Muscle layer of colon (tissue), 2 donors: Measurements from ENCODE around the gene PRPH.
"Not testable (repeated sequence)": the region's sequence is repeated elsewhere in the genome, so short reads cannot be mapped to it uniquely, and the experiment has no call there.

Source experiments
- H3K27ac ChIP-seq: one replicate; pipeline ENCODE4 v1.7.0; 2013; ENCODE audit warnings: low read depth, mild to moderate bottlenecking, low read length, moderate library complexity
- H3K27me3 ChIP-seq, 2 donors: one replicate each; pipeline ENCODE4 v1.7.0; 2013; ENCODE audit warnings: low read length in 2 of 2, mild to moderate bottlenecking in 2 of 2; ENCODE audit not compliant: insufficient read depth in 2 of 2, control insufficient read depth in 1 of 2
- H3K36me3 ChIP-seq: one replicate; pipeline ENCODE4 v1.7.0; 2013; ENCODE audit warnings: mild to moderate bottlenecking, low read length; ENCODE audit not compliant: insufficient read depth
- H3K4me1 ChIP-seq: one replicate; pipeline ENCODE4 v1.7.0; 2013; ENCODE audit warnings: mild to moderate bottlenecking, low read length; ENCODE audit not compliant: insufficient read depth
- H3K4me3 ChIP-seq, 2 donors: one replicate each; pipeline ENCODE4 v1.7.0; 2013; ENCODE audit warnings: low read length in 2 of 2, low read depth in 1 of 2, mild to moderate bottlenecking in 1 of 2, moderate library complexity in 1 of 2
- H3K9ac ChIP-seq: one replicate; pipeline ENCODE4 v1.7.0; 2013; ENCODE audit warnings: low read length
- H3K9me3 ChIP-seq: one replicate; pipeline ENCODE4 v1.7.0; 2013; ENCODE audit warnings: mild to moderate bottlenecking, low read length
- donor health status: abdominal sarcoma.
- donor health status: Adenocarcinoma of cecum.

PRPH gene

DNA sequence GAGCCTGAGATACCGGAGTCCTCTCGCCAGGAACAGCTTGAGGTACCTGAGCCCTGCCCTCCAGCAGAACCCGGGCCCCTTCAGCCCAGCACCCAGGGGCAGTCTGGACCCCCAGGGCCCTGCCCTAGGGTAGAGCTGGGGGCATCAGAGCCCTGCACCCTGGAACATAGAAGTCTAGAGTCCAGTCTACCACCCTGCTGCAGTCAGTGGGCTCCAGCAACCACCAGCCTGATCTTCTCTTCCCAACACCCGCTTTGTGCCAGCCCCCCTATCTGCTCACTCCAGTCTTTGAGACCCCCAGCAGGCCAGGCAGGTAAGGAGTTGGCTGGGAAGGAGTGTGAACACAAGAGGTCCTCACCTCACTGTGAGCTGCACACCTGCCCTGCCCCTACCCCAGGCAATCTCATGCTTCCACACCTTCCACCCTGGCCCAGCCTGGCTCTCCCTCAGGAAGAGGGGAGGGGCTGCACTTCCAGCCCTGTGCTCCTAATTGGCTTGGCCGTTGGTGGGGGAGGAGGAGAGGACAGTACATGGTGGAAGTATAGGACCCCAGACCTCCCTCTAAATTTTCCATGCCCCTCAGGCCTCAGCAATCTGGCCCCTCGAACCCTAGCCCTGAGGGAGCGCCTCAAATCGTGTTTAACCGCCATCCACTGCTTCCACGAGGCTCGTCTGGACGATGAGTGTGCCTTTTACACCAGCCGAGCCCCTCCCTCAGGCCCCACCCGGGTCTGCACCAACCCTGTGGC lies 35.9 kb downstream of the PRPH start:
- Histone ChIP-seq H3K4me3 (no peak overlapping the region), H3K9me3 (no peaks in the 10 kb centered on the region), H3K27me3 (peaks cover 23 to 44% of the 10 kb centered on the region in 2 donors), H3K4me1 (peaks cover 5% of the 10 kb centered on the region), H3K27ac (no peak overlapping the region), H3K36me3 (no peaks in the 10 kb centered on the region), H3K9ac (no peak overlapping the region)

DNA sequence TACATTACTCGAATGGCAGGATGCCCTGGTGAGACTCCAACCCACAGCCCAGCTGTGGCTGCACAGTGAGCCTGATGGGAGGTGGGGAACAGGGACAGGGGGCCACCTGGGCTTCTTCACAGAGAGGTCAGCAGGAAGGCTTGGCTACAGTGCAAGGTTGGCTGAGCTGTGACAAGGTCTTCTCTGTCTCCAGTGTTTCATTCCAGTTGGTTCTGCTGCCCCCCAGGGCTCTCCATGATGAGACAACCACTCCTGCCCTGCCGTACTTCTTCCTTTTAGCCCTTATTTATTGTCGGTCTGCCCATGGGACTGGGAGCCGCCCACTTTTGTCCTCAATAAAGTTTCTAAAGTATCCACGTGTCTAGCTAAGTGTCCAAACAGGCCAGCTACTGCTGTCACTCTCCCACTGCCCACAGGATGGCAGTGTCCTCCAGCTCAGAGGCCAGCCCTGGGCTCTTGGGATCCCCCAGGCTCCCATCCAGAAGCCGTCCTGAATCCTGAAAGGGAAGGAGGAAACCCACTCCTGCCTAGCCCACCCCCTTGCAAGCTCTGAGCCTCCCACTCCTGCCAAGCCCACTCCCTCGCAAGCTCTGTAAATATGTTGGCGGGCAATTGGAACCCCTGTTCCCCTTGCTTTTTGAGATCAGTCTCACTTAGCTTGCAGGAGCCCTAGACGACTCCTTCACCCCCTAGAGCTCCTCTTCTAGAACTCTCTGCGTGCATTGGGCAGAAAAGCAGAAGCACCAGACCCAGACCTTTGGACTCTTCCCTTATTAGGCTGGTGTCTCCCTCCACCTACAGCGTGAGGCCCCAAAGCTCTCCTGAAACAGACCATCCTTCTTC lies 36.7 kb downstream of the PRPH start:
- no peaks in the 10 kb centered on the region for H3K36me3 ChIP-seq
- H3K4me3 ChIP-seq, result no peak overlapping the region
- H3K27me3 ChIP-seq, result peaks cover 31 to 52% of the 10 kb centered on the region in 2 donors
- peaks cover 6% of the 10 kb centered on the region for H3K4me1 ChIP-seq
- H3K27ac ChIP-seq, result no peak overlapping the region
- H3K9ac ChIP-seq, result no peak overlapping the region
- H3K9me3 ChIP-seq, result no peaks in the 10 kb centered on the region

DNA sequence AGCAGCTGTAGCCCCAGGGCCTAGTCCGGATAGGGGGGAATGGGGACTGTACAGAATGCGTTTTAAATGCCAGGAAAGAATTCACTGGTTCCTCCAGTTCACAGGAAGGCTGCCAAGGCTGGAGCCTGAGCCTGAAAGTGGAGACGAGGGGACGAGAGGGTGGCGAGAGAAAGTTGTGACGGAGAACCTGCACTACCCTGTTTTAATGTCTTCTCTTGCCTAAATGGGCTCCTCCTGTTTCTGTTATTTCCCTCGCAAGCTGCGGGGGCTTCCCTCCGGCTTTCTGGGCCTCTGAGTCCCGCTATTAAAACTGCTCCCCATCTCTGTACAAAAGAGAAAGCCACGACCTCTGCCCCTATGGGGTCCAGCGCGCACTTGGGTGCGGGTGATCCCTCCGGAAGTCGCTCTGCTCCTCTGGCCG lies 37.5 kb downstream of the PRPH start:
- Histone ChIP-seq H3K27me3 (peaks cover 39 to 61% of the 10 kb centered on the region in 2 donors), H3K4me1 (peaks cover 9% of the 10 kb centered on the region), H3K9ac (no peak overlapping the region), H3K36me3 (no peaks in the 10 kb centered on the region), H3K9me3 (no peaks in the 10 kb centered on the region), H3K27ac (no peak overlapping the region), H3K4me3 (no peak overlapping the region)

DNA sequence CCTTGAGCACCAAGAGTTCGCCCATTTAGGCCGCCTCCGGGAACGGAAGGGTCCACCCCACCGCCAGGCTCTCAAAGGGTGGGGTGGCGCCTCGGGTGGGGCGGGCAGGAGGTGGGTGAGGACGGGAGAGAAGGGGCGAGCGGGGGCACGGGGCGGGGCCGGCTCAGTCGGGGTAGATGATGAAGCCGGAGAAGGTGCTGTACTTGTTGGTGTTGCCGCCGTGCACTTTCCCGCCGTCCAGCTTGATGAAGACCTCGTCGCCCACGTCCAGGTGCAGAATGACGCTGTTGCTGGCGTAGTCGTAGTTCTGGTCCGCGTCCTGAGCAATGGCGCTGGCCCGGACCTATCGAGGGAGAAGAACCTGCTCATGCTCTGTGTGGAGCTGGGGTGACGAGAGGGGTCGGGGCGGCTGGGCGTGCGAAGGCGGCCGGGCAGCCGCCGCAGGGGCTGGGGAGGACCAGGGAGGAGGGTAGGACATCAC lies 38.0 kb downstream of the PRPH start:
- no peak overlapping the region for H3K9ac ChIP-seq

DNA sequence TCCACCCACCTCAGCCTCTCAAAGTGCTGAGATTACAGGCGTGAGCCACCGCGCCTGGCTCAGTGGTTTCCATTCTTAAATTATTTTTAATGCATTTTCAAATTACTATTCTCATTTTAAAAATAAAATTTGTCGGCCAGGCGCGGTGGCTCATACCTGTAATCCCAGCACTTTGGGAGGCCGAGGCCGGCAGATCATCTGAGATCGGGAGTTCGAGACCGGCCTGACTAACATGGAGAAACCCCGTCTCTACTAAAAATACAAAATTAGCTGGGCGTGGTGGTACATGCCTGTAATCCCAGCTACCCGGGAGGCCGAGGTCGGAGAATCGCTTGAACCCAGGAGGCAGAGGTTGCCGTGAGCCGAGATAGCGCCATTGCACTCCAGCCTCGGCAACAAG lies 38.8 kb downstream of the PRPH start:
- H3K4me3 ChIP-seq, H3K9ac ChIP-seq, H3K4me1 ChIP-seq, H3K9me3 ChIP-seq, H3K27ac ChIP-seq, H3K36me3 ChIP-seq: not testable (repeated sequence)
- peaks cover 50 to 73% of the 10 kb centered on the region in 2 donors for H3K27me3 ChIP-seq

More for the DNA sequence above, 38.0 kb downstream of the PRPH start:
- no peaks in the 10 kb centered on the region for H3K36me3 ChIP-seq
- no peaks in the 10 kb centered on the region for H3K9me3 ChIP-seq
- peaks cover 44 to 65% of the 10 kb centered on the region in 2 donors for H3K27me3 ChIP-seq
- no peak overlapping the region for H3K4me3 ChIP-seq
- H3K4me1 ChIP-seq, result peaks cover 9% of the 10 kb centered on the region
- no peak overlapping the region for H3K27ac ChIP-seq

DNA sequence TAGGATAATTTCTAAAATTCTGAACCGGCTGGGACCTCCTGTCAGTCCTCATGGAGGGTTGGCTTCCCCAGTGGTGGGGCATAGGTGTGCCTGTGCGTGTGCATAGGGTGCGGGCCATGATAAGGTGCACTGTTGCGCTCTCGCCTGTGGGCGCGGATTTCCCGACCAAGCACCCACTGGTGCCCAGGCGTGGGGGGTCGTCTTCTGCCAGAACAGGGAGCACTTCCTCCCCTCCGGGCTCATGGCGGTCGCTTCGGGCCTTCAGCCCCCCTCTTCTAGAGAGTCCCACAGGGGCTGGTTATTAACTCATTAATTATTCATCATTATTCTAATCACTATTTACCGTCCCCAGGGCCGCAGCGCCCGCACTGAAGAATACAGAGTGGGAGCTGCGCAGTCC lies 39.3 kb downstream of the PRPH start:
- Histone ChIP-seq H3K27me3 (peaks cover 50 to 78% of the 10 kb centered on the region in 2 donors), H3K4me1 (peaks cover 9% of the 10 kb centered on the region), H3K27ac (no peak overlapping the region), H3K9ac (no peak overlapping the region), H3K36me3 (no peaks in the 10 kb centered on the region), H3K9me3 (no peaks in the 10 kb centered on the region), H3K4me3 (no peak overlapping the region)

DNA sequence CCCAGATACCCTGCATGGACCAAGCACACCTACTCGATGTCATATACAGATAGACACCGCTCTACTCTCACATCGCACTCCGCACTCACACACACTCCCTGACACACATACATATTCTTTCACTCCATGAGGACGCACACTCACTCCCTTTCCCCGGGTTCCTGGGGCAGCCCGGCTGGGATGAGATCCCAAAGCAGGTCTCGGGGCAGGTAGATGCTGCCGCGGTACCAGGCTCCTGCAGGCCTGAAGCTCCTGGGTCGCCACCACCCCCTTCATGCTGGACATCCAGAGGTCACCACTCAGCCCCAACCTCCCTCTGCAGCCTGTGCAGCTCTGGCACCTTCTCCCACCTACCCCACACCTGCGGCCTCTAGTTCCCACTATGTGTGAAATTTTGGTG lies 39.7 kb downstream of the PRPH start:
- Histone ChIP-seq H3K9me3 (no peaks in the 10 kb centered on the region), H3K27me3 (peaks cover 50 to 82% of the 10 kb centered on the region in 2 donors)

DNA sequence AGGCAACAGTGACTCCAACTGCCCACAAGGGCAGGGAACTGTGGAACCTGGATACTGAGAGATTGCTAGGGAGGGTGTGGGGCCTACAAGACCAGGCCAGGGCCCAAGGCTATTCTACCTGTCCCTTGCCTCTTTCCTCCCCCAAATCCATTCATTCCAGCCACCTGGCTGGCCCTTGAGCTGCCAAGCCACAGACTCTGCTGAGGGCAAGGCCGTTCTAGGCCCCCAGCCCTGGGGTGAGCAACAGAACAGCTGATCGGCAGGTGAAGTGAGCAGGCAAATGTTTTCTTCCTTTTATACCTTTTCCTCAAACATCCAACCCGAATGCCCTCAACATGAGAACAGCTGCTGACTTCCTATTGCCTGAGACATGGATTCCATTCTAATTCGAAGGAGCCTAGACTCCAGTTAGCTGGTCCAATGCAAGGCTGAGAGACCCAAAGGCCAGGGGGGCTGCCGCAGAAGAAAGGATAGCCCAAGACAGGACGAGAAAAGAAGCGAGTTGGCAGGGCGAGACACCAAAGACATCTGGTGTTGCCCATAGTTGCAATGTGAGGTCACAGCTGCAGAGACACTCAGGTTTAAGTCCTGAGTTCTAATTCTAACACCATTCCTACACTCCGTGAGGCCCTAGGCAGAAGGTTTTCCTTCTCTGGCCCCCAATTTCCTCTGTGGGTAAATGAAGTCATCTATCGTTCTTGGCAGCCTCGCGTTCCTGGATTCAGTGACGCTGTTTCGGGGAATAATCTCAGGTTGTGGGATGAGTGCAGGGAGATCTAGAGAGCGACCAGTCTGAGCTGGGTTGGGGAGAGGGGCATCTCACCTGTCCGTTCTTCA lies 40.4 kb downstream of the PRPH start:
- no peaks in the 10 kb centered on the region for H3K36me3 ChIP-seq
- no peak overlapping the region for H3K9ac ChIP-seq
- H3K27me3 ChIP-seq, result peaks cover 50 to 83% of the 10 kb centered on the region in 2 donors
- no peaks in the 10 kb centered on the region for H3K9me3 ChIP-seq
- H3K27ac ChIP-seq, result no peak overlapping the region
- H3K4me3 ChIP-seq, result no peak overlapping the region
- peaks cover 9% of the 10 kb centered on the region for H3K4me1 ChIP-seq

More for the DNA sequence above, 39.7 kb downstream of the PRPH start:
- no peak overlapping the region for H3K4me3 ChIP-seq
- no peak overlapping the region for H3K27ac ChIP-seq
- H3K9ac ChIP-seq, result no peak overlapping the region
- H3K36me3 ChIP-seq, result no peaks in the 10 kb centered on the region
- peaks cover 9% of the 10 kb centered on the region for H3K4me1 ChIP-seq

DNA sequence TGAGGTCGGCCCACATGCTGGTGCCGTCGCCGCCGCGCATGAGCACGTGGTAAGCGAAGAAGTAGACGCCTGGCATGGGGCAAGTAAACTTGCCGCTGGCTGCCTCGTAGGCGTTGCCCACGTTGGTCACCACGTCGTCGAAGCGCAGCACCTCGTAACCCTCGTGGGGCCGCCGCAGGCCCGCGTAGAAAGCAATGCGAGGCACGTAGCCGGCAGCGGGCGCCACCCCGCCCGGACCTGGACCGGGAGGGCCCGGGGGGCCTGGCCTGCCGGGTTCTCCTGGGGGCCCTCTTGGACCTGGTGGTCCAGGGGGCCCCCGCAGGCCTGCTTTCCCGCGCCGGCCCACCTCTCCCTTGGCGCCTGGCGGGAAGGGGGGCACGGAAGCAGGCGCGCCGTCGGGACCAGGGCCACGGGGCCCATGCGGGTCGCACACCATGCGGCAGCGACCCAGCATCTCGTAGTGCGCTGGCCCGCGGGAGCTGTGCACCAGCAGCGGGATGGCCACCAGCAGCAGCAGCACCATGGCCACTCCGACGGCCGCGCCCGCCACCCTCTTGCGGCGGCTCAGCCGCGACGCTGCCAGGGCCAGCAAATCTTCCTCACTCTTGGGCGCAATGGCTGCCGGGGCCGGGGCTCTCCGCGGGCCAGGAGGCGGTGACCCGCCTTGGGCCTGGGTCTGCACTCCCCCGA lies 41.2 kb downstream of the PRPH start:
- no peak overlapping the region for H3K27ac ChIP-seq
- no peak overlapping the region for H3K9ac ChIP-seq
- H3K36me3 ChIP-seq, result no peaks in the 10 kb centered on the region
- H3K4me1 ChIP-seq, result peaks cover 9% of the 10 kb centered on the region
- no peak overlapping the region for H3K4me3 ChIP-seq
- no peaks in the 10 kb centered on the region for H3K9me3 ChIP-seq
- H3K27me3 ChIP-seq, result peaks cover 50 to 83% of the 10 kb centered on the region in 2 donors

DNA sequence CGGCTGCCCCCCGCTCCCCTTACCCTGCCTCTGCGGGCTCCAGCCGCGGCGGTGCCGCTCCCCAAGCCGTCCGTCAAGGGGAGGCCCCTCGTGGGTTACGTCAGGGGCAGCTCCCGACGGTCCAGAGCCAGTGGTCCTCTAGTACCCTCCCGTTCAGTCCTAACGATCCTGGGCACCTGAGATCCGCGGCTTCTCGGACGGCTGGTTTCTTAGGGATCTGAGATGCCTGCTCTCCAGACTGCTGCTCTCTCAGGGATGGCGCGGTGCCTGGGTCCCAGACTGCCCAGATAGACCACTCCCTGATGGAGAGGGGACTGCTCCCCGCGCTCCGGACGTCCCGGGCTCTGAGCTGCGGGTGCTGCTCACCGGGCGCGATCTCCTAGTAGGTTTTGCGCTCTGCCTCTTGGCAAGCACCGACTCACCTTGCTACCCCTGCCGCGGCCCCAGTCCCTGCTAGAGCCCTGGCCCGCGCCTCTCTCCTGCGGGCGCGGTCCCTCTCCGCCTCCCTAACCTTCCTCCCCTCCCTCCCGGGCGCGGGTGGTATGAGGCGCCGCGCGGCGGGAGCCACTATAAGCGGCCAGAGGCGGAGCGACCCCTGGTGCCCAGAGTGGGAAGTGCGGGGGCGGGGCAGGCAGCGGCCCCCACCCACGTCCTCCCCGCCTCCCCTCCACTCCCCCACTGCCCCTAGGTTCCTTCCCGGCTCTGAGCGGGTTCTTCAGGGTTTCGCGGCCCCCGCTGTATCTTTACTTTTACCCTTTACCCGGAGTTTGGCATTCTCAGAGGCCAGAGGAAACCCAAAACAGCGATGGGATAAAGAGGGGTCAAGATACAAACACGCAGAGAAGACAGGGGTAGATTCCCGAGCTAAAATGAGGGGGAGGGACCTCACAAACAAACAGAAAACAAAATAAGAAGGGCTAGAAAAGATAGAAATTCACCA lies 42.0 kb downstream of the PRPH start, which contains the start of gene C1QL4:
Gene C1QL4 (minus strand): TSS at position 544 of the 940 bp plus-strand sequence. CDS start 711 bp downstream, outside the sequence.
- no peak within 1 kb of the TSS for H3K27ac ChIP-seq
- H3K36me3 ChIP-seq, result no peaks in the 10 kb centered on the region
- H3K9ac ChIP-seq, result no peak within 1 kb of the TSS
- peaks cover 50 to 86% of the 10 kb centered on the region in 2 donors for H3K27me3 ChIP-seq
- peaks cover 4% of the 10 kb centered on the region for H3K4me1 ChIP-seq
- peak within 1 kb of the TSS; percentile 7 to 47 for H3K4me3 ChIP-seq
- H3K9me3 ChIP-seq, result no peaks in the 10 kb centered on the region
